HPDE6-E6E7 (cell line): ENCODE data around the gene CYTH1.

Experiments
- DNase-seq: peaks from one replicate; pipeline ENCODE4 v3.0.0; 2011; ENCODE audit warnings: missing footprints; ENCODE audit errors: extremely low spot score

Gene CYTH1

DNA sequence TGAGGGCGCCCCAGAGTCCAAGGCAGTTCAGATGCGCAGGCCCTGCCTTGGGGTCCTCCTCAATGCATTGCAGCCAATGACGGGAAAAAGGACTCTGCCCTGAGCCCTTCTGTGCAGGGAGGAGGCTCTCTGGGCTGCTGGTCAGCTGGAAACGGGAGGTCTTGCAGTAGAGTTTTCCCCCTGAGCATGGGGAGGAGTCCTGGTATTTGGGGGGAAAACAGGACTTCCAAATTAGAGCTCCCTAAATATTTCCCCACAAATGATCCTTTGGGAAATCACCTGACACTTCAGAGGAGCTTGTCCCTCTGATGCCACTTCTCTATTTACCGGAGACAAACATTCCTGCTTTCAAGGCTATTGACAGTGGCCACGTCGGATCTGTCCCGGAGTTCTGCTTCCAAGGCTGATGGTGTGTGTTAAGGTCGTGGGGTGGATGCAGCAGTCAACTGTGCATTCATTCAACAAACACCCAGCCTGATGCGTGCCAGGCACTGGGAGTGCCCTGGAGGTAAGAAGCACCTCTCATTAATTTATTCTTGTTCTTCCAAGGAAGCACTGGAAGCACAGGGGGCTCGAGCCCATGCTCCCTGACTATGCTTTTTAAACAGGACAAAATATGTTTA is 131.9 kb downstream of the CYTH1 start:
- DNase-seq: no peak

DNA sequence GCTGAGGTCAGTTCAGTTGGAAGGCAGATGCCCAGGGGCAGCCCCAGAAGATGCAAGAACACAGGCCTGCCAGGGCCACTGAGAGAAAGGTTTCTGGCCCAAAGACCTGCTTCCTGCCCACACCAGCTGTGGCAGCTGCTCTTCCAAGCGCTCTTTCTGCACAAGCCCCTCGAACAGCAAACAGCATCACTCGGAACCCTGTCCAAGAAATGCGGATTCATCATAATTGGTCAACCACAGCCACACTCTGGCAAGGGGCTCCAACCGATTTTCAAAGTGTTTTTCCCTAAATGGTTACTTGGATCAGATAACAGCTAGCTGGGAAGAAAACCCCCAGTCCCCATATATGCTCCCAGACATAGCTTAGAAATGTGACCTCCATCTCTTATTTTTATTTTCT is 133.8 kb downstream of the CYTH1 start:
- DNase-seq: no peak

- DNase-seq: no peak
Measured at GRCh38 chr17:78647032-78647431, 135.0 kb downstream of the CYTH1 start.

- DNase-seq: peak; percentile 31
Measured at GRCh38 chr17:78645421-78646295, 136.4 kb downstream of the CYTH1 start.

DNA sequence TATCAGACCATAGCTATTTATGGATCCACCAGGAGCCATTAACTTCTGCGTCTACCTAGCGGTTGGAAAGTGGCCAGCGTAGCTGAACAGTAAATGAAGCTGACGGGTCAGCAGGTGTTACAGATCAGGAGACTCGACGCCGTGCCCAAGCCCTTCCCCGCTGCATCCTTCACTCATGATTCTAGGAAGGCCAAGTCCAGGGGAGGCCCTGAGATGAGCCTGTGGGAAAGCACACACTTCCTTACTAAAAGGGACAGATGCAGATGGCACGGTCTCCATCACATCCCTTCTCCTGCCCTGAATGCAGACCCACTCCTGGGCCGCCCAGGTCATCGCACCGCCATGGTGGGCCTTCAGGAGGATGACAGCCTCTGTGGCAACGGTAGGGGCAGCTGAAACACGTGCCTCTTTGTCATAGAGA is 137.1 kb downstream of the CYTH1 start:
- no peak for DNase-seq

DNA sequence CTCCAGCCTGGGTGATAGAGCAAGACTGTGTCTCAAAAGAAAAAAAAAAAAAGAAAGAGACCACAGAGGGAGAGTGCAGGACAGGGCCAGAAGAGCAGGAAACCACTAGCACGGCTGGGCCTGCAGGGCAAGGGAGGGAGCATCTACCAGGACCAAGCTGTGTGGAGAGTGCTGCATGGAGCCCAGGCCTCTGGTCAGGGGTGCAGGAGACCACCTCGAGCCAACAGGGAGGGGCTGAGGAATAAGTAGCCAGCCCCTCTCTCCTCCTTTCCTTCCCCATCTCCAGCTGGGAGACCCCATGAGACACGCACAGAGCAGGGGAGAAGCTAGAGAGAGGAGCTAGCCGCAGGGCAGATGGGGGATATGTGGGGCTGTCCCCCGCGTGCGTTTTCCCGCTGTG is 137.8 kb downstream of the CYTH1 start:
- no peak for DNase-seq

DNA sequence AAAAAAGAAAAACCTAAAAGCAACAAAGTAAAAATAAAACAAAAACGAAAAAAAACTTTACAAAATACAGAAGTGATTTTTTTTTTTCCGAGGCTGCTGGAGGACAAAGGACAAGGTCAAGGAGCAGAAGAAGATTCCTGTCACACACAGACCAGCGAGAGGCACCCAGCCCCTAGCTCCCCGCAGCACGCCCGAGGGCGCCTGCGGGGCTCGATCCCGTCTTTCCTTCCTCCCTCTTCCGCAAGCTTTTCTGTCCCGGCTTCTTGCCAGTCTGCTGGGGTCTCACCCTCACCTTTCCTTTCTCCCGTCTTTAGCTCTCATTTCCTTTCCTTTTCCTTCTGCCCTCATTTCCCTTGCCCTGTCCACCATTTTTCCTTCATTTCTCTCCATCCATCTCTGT is 138.7 kb downstream of the CYTH1 start:
- no peak for DNase-seq

GRCh38 chr17:78642707-78643106 is 139.4 kb downstream of the CYTH1 start:
- DNase-seq: no peak

DNA sequence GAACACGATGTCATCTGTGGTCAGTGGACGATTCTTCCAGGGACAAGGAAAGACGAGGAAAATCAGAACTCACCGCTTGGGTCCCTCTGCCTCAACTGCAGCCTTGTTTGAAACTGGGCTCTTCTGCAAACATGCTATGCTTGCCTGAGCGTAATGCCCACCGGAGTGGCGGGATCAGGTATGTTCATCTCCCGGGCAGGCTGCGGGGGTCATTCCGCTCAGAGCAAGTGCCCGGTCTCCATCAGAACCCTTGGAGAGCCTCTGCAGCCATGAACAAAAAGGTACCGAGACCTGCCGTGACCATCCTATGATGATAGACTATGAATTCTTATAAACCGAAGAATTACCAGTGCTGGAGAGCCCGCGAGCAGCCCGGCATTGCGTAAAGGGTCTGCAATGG is 140.4 kb downstream of the CYTH1 start:
- no peak for DNase-seq

GRCh38 chr17:78641243-78641642 is 140.8 kb downstream of the CYTH1 start:
- no peak for DNase-seq

- no peak for DNase-seq
Measured at GRCh38 chr17:78640700-78641099, 141.4 kb downstream of the CYTH1 start.

DNA sequence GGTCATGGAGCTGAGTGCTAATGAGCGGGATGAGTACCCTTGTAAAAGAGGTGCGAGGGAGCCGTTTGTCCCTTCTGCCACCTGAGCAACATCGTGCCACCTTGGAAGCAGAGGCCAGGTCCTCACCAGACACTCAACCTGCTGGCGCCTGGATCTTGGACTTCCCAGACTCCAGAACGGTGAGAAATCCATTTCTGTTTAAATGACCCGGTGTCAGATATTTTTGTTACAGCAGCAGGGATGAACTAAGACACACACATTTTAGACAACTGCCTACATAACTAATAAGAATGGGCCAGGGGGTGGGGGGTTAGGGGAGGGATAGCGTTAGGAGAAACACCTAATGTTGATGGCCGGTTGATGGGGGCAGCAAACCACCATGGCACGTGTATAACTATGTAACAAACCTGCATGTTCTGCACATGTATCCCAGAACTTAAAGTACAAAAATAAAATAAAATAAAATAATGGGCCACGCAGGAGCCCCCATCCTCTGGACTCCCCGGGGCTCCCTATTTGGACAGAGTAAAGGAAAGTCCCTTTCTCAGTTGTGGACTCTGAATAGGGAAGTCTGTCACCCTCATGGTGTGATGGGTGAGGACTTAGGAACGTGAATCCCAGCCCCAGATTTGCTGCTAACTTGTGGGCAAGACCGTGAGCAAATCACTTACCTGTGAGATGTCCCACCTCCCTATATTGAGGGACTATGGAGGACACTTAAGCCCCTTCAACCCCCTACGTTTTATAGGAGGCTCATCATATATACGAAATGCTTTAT is 144.2 kb downstream of the CYTH1 start:
- no peak for DNase-seq

DNA sequence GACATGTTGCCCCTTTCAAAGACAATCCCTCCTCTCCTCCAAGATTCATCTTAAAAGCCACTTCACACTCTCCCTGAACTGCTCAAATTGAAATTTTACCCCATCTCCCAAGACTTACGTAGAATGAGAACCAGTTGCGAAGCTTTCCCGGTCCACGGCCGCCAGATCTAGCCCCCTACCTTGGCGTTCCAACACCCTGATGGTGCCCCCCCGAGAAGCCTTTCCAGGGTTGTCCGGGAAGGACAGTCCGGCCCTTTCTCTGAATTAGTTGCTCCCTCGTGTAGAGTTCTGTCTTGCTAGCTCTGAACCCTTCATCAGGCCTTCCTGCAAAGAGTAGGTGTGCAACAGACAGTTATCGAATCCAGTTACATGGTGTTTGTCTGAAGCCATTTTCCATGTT is 144.9 kb downstream of the CYTH1 start:
- no peak for DNase-seq

DNA sequence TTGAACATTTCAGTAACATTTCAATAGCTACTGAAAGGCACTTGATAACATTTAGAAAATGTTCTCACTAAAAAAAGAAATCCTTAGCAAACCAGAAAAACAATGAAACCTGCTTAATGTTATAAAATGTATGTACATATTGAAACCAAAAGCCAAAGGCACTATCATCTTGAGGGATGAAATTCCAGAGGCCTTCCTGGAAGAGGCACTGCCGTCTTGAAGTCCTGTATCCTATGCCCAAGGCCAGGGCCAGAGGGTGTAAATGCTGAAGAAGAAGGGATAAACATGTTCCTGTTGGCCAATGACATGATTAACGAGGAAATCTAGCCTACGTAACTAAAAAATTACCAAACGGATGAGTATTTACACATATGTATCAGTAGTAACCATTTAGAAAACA is 147.9 kb downstream of the CYTH1 start:
- DNase-seq: no peak

GRCh38 chr17:78629436-78629995 is 152.6 kb downstream of the CYTH1 start:
- no peak for DNase-seq

DNA sequence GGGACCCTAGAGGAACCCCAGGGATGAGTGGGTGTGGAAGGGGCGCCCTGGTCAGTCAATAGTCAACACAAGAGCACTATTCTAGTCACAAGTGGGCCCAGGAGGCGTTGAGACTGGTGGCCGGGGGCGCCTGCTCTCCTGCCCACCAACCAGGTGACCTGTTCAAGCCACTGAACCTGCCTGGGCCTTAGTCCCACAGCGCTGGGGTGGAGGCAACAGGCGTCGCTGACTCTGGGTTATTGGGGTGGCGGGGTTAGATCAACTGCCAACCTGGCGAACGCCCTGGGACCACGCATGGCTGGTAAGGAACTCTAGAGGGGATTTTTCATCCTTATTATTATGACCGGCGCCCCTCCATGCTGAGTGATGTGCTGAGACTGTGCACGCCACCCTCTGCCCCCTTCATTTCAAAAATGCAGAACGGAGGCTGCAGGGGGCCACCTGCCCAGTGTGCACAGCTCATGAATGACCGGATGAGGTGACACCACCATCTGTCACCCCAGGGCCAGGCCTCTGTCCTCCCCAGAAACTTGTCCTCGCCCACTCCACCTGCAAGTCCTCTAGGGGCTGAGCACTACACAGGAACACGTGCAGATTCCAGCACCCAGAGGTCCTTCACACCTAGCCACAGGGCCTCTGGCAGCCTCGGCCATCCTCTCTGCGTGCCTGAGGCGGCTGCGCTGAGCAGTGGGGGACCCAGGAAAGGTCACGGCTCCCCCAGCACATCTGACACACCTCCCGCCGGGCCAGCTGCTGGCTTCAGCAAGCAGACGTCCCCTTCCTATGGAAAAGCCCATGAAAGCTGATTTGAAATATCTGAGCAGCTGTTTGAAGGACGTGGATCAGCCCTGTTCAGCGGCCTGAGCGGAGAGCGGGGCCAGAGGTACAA is 153.3 kb downstream of the CYTH1 start:
- DNase-seq: no peak

- DNase-seq: no peak
Measured at GRCh38 chr17:78624324-78625151, 157.5 kb downstream of the CYTH1 start.
